DOHH2 (cell line): ENCODE results near the gene TPRG1L.

Source experiments
- EZH2phosphoT487 ChIP-seq: fragments of 200-600 bp; sonication (generic); IDR thresholded peaks from 2 replicates; pipeline ENCODE4 v1.6.1; 2017; ENCODE audit warnings: borderline replicate concordance, mild to moderate bottlenecking, antibody characterized with exemption, low read length, moderate library complexity, mixed read lengths
- TF ChIP-seq, protein P1 (sequence below): fragments of 200-600 bp; sonication (generic); IDR thresholded peaks from one replicate; pipeline ENCODE4 v1.5.1; 2014; ENCODE audit warnings: antibody characterized with exemption, mild to moderate bottlenecking, low read depth, low read length; ENCODE audit not compliant: poor library complexity, severe bottlenecking

GRCh38 chr1:3581296-3582036, 43.3 kb upstream of the TPRG1L start:
- TF ChIP-seq, protein P1, sequence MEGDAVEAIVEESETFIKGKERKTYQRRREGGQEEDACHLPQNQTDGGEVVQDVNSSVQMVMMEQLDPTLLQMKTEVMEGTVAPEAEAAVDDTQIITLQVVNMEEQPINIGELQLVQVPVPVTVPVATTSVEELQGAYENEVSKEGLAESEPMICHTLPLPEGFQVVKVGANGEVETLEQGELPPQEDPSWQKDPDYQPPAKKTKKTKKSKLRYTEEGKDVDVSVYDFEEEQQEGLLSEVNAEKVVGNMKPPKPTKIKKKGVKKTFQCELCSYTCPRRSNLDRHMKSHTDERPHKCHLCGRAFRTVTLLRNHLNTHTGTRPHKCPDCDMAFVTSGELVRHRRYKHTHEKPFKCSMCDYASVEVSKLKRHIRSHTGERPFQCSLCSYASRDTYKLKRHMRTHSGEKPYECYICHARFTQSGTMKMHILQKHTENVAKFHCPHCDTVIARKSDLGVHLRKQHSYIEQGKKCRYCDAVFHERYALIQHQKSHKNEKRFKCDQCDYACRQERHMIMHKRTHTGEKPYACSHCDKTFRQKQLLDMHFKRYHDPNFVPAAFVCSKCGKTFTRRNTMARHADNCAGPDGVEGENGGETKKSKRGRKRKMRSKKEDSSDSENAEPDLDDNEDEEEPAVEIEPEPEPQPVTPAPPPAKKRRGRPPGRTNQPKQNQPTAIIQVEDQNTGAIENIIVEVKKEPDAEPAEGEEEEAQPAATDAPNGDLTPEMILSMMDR = no peak
- no peak for TF ChIP-seq EZH2phosphoT487
